RWPE1 (cell line): ENCODE results near the gene ADAMTSL3.

Experiments
- CTCF ChIA-PET: fragments of 350-600 bp; sonication (Branson Sonifier 250); formaldehyde crosslinking; extraction: SDS; loops from one replicate; lab custom pipeline; 2021; lab: Yijun Ruan, JAX
- POLR2A ChIA-PET: fragments of 400-600 bp; formaldehyde crosslinking; extraction: SDS; loops from one replicate; lab custom pipeline; 2020; ENCODE audit warnings: antibody characterized with exemption; ENCODE audit not compliant: low non-redundant PET; lab: Yijun Ruan, JAX
- DNase-seq: peaks from one replicate; pipeline ENCODE4 v3.0.0; 2012; ENCODE audit warnings: low spot score
- H3K27ac ChIP-seq: fragments of 450-650 bp; 2 replicates; pipeline ENCODE4 v1.5.1; 2017
- CTCF ChIP-seq: fragments of 450-650 bp; conservative IDR thresholded peaks from 2 replicates; pipeline ENCODE4 v1.5.1; 2017; ENCODE audit warnings: low read depth, mild to moderate bottlenecking

The ADAMTSL3 gene

GRCh38 chr15:83892498-83892897 lies 238.6 kb downstream of the ADAMTSL3 start:
- ChIA-PET CTCF (no interaction called here), POLR2A (no interaction called here)
- no peak for DNase-seq
- TF ChIP-seq CTCF = no peak
- no peak overlapping the region for H3K27ac ChIP-seq

- H3K27ac ChIP-seq = no peak overlapping the region
- ChIA-PET POLR2A (no interaction called here), CTCF (interaction anchor here (0.6 kb wide), 1 partner anchor 111 kb away, joined by 3 read pairs; no protein-coding TSS in a partner anchor)
- TF ChIP-seq CTCF = no peak
- DNase-seq = no peak
Observed at GRCh38 chr15:83893308-83893707, 239.4 kb downstream of the ADAMTSL3 start.

- POLR2A ChIA-PET = no interaction called here
- no peak overlapping the region for H3K27ac ChIP-seq
- no peak for DNase-seq
- TF ChIP-seq CTCF = no peak
- CTCF ChIA-PET = no interaction called here
Observed at GRCh38 chr15:83897037-83897436, 243.1 kb downstream of the ADAMTSL3 start.

GRCh38 chr15:83898361-83898760 lies 244.4 kb downstream of the ADAMTSL3 start:
- POLR2A ChIA-PET = no interaction called here
- no peak for DNase-seq
- CTCF ChIA-PET = no interaction called here
- TF ChIP-seq CTCF = no peak
- no peak overlapping the region for H3K27ac ChIP-seq

- ChIA-PET POLR2A (no interaction called here), CTCF (interaction anchor here (0.7 kb wide), 1 partner anchor 11 kb away, joined by 3 read pairs; no protein-coding TSS in a partner anchor)
Observed at GRCh38 chr15:83899670-83900069, 245.7 kb downstream of the ADAMTSL3 start.

GRCh38 chr15:83904107-83905040 lies 250.5 kb downstream of the ADAMTSL3 start:
- POLR2A ChIA-PET = no interaction called here
- H3K27ac ChIP-seq = no peak overlapping the region
- DNase-seq = no peak
- CTCF ChIA-PET = no interaction called here
- no peak for TF ChIP-seq CTCF

More at GRCh38 chr15:83899670-83900069, 245.7 kb downstream of the ADAMTSL3 start:
- DNase-seq = no peak
- TF ChIP-seq CTCF = no peak
- no peak overlapping the region for H3K27ac ChIP-seq
